B cell (primary cell): ENCODE measurements around the gene STAT5B.

ENCODE experiments used
- EZH2 ChIP-seq: IDR thresholded peaks from 2 replicates; pipeline ENCODE4 v1.6.1; 2012; ENCODE audit warnings: borderline replicate concordance, low read depth, mild to moderate bottlenecking, moderate library complexity, low read length; ENCODE audit not compliant: insufficient read depth, poor library complexity, severe bottlenecking
- TF ChIP-seq, protein P1 (sequence below): fragments of 200-600 bp; IDR thresholded peaks from one replicate; pipeline ENCODE4 v1.8.0; 2022; ENCODE audit warnings: antibody characterized with exemption, mild to moderate bottlenecking

DNA sequence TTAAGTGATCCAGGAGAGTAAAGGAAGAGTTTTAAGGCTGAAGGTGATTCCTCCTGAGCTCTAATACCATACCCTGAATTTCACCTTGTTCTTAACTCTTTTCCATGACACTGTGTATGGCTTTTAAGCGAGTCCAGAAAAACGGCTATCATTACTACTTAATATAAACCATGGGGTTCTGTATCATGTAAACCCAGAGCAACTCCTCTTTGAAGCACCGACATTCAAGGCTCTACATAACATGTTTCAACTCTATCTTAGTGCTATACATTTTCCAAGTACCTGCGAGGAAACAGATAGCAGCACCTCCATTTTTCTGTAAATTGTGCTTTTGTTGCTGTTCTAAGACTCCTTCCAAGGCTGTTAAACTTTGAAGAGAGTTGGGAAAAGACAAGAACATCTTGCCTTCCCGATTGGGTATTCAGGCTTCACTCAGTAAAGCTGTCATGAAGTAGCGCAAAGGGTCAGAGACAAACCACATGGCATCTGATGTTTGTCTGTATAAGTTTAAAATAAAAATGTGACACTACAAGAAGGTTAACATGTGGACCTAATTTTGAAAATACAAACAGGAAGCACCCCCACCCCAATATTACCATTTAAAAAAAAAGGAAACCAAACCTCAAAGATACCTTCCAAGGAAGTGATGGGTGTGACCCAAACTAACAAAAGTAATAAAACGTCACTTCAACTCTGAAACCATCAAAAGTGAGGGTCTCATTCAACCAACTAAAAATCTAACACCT, 3.9 kb downstream of the STAT5B start:
- TF ChIP-seq EZH2 = no peak
- TF ChIP-seq, protein P1, sequence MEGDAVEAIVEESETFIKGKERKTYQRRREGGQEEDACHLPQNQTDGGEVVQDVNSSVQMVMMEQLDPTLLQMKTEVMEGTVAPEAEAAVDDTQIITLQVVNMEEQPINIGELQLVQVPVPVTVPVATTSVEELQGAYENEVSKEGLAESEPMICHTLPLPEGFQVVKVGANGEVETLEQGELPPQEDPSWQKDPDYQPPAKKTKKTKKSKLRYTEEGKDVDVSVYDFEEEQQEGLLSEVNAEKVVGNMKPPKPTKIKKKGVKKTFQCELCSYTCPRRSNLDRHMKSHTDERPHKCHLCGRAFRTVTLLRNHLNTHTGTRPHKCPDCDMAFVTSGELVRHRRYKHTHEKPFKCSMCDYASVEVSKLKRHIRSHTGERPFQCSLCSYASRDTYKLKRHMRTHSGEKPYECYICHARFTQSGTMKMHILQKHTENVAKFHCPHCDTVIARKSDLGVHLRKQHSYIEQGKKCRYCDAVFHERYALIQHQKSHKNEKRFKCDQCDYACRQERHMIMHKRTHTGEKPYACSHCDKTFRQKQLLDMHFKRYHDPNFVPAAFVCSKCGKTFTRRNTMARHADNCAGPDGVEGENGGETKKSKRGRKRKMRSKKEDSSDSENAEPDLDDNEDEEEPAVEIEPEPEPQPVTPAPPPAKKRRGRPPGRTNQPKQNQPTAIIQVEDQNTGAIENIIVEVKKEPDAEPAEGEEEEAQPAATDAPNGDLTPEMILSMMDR = no peak
